GM18511 (cell line): ENCODE data around the gene IMMP2L.
A peak's percentile ranks its signal among the peaks of the same experiment; 100 is the strongest.
"Not testable (repeated sequence)": the region's sequence is repeated elsewhere in the genome, so short reads cannot be mapped to it uniquely, and the experiment has no call there.

ENCODE experiments used
- ATAC-seq: cut with Tn5 transposase; IDR thresholded peaks from one replicate; pipeline ENCODE4 v1.9.1; 2021; ENCODE audit warnings: mild to moderate bottlenecking, moderate library complexity; ENCODE audit not compliant: unreplicated experiment

IMMP2L gene

DNA sequence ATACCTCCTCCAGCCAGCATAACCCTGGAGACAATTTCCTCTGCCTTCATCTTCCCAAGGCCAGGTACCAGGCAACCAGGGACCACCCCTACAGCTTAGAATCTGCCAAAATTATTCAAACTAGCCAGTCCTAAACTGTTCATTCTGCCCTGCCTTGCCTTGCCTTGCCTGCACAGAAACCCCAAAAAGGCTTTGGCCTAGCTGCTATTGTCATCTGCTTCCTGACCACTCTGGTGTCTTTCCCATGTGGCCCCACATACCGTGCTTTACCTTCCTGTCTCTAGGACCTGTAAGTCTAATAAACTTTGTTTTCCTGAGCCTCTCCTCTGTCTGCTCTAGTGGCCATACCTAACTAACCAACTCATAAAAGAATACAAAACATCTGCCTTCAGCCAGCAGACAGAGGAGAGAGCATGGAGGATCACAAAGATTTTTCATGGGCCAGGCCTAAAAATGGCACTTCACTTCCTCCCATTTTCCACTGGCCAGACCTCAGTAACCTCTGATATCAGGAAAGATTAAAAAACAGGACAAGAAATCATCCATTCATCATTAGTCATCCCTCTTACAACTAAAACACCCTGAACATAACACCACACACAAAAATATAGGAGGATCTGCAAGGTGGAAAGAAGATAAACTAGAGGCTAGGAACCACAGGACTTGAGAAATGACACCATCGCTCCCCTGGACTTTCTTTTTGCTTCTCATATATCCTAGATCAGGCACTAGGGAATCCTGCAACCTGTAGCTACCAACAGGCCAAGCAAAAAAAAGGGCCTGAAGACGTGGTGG lies 51.5 kb downstream of the IMMP2L start:
- no peak for ATAC-seq

DNA sequence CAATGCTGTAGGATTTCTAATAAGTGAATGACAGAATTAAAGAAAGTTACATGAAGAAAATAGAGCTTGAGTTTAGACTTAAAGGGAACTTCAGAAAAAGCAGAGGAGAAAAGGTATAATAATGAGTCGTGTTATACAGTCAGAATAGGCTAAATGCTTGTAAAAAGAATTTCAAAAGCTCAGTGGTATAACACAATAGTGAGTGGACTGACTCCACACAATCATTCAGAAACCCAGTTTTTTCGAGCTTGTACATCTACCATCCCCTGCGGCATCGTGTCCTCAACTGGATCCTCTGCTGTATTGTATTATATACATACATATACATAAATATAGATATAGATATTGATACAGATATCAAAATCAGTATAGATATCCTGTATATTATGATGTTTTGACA lies 52.2 kb downstream of the IMMP2L start:
- ATAC-seq = no peak

DNA sequence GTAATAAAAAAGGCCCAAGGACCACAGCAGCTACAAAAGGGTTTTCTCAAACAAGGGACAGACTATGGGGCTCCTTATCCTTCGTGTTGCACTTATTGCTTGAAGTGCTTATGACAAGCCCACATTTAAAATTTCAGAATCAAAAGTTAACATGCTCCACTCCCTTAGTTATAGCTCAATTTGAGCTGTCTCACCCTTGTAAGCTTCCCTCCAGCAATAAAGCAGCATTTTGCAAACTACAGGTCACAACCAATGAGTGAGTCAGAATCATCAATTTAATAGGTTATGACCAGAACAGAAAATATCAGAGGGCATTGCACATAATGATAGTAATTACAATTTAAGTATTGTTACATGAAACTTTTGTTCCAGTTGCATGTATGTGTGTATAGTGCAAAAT lies 53.0 kb downstream of the IMMP2L start:
- no peak for ATAC-seq

DNA sequence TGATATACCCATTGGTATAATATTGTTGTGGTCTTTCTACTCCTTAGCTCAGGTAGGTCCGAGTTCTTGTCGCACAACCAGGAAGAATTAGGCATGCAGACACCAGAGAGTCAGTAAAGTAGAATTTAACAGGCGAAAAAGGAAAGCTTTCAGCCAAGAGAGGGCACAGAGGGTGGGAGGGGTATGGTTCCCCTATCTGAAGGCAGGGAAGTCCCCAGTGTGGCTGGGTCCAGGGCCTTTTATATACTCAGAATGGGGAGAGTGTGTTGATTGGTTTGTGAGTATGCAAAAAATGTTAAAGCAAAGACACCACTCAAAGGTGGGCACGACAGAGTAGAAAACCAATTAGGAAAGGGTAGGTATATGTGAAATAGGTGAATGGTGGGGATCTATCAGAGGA lies 53.9 kb downstream of the IMMP2L start:
- ATAC-seq = peak; percentile 82

DNA sequence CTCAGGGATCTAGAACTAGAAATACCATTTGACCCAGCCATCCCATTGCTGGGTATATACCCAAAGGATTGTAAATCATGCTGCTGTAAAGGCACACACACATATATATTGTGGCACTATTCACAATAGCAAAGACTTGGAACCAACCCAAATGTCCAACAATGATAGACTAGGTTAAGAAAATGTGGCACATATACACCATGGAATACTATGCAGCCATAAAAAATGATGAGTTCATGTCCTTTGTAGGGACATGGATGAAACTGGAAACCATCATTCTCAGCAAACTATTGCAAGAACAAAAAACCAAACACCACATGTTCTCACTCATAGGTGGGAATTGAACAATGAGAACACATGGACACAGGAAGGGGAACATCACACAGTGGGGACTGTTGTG lies 56.9 kb downstream of the IMMP2L start:
- not testable (repeated sequence) for ATAC-seq

DNA sequence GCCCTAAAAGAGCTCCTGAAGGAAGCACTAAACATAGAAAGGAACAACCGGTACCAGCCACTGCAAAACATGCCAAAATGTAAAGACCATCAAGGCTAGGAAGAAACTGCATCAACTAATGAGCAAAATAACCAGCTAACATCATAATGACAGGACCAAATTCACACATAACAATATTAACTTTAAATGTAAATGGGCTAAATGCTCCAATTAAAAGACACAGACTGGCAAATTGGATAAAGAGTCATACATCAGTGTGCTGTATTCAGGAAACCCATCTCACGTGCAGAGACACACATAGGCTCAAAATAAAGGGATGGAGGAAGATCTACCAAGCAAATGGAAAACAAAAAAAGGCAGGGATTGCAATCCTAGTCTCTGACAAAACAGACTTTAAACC lies 60.5 kb downstream of the IMMP2L start:
- ATAC-seq = not testable (repeated sequence)

DNA sequence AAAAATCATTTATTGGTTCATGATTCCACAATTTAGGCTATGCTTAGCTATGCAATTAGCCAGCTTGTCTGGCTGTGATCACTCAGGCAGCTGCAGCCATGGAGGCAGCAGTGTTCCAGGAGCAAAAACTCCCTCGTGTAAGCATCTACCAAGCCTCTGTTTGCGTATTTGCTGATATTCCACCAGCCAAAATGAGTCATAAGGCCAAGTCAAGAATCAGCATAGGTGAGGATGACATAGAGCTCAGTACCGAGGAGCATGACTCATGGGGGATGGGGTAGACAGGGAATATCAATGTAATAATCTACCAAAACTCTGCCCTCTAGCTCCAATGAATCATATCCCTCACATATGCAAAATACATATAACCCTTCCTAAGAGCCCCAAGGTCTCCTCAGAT lies 63.3 kb downstream of the IMMP2L start:
- no peak for ATAC-seq

DNA sequence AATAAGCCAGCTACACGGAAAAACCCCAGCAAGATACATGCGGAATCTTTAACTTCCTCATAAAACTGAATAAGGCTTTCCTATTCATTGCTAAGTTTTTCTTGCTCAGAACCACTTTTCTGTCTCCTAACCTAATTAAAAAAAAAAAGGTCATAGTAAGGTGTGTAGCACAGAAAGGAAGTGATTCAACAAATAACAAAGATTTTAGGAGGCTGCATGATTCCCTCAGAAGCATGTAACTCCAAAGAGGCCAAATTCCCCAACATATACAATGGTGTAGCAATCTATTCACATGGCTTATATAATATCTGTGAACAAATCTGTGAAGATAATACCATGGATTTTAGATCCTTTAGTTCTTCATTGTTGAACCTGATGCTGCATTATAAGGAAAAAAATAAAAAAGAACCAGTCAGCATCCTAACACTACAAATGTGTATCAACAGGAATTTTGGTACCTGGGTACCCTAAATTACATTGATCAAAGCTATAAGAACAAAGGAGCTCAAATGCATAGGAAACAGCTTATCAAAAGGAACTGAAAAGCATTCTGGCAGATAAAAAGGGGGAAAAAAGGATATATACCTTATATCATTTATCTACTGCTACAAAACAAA lies 63.8 kb downstream of the IMMP2L start:
- no peak for ATAC-seq

DNA sequence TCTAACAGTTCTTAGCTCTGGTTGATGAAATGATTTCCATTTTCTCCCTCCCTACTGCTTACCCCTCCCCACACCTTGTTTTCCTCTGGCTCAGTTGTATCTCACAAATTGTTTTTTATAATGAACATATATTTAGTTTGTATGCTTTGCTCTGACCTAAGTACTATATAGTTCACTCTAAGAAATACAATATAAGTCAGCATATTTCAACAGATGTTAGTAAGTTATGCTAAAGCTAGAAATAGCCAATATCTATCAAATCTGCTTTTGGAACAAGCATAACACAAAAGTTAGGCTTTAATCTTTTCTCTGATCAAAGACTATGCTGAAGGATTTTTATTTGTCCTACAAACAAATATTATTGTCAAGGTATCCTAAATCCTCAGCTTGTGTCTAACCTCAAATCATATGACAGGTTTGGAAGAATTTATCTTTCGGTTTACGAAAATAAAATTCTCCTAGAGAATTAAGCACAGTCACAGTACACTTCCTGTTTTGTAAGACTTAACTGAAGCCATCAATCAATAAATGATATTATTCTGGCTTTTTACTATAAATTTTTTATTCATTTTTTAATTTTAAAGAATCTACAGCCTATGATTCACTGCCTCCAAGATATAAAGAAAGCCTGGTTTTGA lies 67.0 kb downstream of the IMMP2L start:
- no peak for ATAC-seq

DNA sequence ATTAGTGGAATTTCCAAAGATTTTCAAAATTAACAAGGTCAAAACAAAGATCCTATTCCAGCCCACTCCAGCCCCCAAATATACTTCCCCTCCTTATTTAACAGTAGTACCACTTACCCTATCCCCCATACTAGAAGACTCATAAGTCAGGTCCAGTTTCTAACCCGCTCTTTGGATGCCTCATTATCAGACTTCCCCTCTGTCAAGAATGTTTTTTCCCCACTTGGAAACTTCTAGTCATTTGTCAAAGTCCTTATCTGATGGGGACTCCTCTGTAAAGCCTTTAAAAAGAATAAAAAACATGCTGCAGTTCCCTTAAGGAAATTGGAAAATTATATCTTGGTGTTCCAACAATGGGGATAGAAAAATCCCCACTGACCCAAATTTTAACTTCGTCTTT lies 70.1 kb downstream of the IMMP2L start:
- ATAC-seq = no peak

DNA sequence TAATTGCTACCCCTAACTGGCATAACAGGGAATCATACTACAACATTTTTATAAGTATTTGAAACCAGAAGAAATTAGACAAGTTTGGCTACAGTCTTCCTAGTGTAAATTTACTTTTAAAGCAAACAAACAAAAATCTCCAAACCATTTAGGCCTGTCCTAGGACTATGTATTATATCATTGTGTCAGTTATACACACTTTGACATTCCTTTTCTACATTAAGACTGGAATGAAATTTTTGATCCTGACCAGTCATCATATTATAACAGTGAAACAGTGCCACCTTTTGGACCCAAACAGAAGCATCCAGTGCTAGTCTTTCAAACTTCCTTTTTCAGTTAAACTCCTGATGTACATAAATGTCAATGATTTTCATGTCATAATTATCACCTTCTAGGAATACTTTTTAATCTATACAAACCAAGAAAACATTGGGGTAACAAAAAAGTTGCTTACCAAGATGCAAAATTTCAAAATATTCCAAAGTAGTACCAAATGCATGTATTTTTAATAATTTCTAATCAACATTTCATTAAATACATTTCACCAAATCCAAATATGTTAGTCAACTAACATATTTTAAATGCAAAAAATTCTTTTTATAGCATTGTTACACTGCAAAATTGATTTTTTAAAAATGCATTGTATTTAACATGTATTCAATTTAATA lies 75.7 kb downstream of the IMMP2L start:
- peak; percentile 79 for ATAC-seq

DNA sequence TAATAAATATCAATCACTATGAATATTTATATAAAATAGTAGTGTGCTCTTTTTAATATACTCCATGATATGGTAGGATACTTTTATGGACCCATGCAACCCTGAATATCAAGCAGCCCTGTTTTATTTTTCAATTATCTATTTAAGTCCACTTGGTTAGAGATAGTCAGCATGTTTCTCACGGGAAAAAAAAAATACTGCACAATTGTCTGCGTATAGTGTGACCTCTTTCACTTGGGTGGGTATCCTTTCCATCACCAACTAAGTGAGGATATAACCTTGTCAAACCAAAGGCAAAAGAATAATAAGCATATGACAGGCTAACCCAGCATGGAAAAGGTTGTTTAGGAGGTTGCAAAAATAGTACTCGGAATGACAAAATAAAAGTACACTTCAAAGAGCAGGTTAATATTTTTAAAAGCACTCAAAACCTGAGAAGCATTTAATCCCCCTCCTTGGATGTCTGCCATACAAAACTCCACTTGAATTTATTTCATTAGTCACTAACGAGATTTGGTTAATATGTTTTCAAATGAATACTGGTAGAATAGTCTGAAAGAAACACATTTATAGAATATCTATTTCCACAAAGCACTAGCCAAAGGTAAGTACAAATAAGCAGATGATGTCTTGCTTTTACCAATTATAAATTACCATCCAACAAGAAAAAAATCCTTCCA lies 76.5 kb downstream of the IMMP2L start:
- ATAC-seq = no peak

DNA sequence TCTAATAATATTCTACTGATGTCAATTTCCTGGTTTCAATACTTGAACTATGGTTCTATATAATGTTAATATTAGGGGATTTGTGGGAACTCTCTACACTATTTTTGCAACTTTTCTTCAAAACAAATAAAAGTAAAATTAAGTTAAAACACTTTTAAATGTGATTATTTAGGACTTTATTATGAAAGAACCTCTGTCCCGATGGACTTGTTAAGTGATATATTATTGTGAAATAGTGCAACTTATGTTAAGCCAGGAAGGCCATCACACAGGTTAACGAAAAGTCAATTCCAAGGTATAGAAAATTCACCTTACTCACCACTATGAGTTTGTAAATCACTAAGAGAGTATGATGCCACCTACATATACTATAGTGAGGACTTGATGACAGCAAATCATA lies 79.2 kb downstream of the IMMP2L start:
- ATAC-seq = no peak

DNA sequence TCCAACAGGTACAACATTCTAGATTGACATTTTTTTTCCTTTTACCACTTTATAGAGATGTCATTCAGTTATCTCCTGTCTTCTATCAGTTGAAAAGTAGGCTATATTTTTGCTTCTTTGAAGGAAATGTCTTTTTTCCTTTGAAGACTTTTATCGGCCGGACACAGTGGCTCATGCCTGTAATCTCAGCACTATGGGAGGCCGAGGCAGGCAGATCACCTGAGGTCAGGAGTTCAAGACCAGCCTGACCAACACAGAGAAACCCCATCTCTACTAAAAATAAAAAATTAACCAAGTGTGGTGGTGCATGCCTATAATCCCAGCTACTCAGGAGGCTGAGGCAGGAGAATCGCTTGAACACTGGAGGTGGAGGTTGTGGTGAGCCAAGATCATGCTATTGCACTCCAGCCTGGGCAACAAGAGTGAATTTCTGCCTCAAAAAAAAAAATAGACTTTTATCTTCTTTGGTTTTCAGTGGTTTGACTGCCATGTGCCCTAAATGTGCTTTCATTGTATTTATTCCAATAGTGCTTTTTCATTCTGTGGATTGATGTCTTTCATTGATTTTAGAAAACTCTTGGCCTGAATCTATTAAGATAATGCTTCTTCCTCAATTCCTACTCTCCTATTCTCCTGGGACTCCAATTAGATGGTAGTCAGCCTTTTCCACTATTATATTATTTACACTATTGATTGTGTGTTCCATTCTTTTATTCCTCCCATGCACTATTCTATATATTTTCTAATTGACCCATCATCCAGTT lies 84.6 kb downstream of the IMMP2L start:
- ATAC-seq = no peak

DNA sequence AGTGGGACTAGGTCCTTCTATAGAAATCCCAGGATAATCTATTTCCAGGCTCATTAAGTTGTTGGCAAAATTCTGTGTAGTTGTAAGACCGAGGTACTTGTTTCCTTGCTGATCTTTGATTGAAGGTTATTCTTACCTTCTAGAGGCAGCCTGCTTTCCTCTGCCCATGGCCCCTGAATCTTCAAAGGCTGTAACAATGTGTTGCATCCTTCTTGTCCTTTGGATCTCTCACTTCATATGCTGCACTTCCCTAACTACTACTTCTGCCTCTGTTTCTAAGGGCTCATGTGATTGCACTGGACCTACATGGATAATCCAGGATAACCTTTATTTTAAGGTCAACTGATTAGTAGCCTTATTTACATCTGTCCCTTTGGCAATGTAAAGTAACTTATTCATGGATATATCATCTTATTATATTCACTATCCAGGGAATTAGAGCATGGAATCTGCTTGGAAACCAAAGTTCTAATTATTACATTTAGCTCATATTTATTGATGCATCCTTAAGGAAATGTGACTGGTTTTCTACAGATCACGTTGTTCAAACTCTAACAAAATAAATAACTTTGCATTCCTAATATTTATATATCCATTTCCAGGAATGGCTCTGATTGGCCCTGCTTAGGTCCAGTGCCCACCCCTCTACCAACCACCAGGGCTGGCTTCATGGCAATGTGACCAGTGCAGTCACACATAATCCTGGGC lies 85.6 kb downstream of the IMMP2L start:
- no peak for ATAC-seq

DNA sequence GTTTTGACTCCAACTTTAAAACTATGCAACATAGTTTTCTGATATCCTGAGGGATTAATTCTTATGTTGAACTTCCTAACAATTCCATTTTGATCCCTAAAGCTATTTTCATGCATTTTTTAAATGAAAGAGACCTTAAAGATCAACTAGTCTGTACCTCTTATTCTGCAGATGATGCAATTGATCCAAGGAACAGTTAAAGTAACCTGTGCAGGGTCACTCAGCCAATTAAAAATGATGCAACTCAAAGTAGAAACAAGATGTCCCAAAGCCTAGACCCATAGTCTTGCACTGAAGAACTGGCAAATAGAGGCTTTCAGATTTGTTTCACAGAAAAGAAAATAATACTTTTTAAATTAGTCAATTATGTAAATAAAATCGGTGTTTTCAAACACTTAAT lies 86.3 kb downstream of the IMMP2L start:
- ATAC-seq = no peak

DNA sequence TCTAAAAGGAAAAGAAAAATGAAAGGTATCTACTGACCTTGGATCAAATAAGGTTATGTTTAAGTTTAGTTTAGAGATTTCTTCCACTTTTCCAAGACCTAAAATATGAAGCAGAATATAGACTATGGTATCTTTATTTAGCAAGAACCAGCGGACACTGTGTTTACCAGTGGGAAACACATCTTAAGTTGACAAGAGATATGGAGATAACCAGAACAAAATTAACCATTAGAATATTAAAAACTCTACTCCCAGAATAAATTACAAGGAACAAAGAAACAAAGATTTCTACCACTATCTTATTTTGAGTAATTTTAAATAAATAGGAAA lies 86.9 kb downstream of the IMMP2L start:
- ATAC-seq = no peak

DNA sequence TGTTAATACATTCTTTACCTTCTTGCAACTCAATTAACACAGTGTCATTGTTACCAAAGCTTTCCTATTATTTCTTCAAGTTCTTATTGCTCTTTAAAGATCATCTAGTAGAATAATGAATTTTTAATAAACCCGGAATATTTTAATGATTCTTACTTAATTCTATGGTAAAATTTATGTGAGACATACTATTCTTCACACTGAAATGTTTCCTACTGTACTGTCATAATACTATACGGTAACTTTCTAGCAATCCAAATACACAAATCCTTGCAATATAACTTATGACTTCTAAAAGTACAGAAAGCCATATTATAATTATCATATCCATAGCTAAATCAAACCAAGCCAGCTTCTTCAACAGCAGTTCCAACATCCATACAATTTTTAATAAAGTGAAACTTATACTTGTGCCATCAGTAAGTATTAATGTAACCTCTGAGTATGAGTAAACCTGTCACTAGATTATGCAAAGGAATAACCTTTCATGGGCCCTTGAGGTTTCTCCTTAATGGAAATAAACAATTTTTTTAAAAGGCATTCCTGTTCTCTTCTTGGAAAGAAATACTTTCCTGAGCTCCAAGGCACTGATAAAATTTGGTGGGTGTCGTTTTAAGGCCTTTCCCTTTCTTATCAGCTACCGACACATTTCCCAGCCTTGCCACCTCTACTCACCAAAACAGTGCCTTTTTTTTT lies 87.4 kb downstream of the IMMP2L start:
- ATAC-seq = no peak

DNA sequence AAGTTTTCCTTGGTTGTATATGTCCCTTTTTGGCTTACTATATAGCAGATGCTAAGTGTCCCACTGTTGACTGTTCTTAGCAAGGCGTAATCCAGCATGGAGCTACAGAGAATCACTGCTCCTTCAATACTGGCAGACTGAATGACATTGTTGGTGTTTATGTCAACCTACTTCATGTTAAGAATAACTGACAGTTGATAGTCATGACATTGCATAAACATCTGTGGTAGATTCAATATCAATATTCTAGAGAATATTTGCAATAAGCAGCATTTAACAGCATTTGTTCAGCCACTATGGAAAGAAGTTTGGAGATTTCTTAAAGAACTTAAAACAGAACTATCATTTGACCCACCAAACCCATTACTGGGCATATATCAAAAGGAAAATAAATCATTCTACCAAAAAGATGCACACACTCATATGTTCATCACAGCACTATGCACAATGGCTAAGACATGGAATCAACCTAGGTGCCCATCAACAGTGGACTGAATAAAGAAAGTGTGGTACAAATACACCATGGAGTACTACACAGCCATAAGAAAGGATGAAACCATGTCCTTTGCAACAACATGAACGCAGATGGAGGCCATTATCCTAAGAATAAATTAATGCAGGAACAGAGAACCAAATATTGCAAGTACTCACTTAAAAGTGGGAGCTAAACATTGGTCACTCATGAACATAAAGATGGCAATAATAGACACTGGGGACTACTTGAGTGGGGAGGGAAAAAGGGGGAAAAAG lies 88.7 kb downstream of the IMMP2L start:
- ATAC-seq = no peak
